A673 (cell line): ENCODE results near the gene RASA3.

Source experiments
- EZH2 ChIP-seq: fragments of 200-600 bp; sonication (generic); IDR thresholded peaks from 2 replicates; pipeline ENCODE4 v1.6.1; 2017; ENCODE audit warnings: borderline replicate concordance, low read depth, mild to moderate bottlenecking, mixed read lengths, antibody characterized with exemption, low read length; ENCODE audit not compliant: poor library complexity, severe bottlenecking
- TF ChIP-seq, protein P1 (sequence below): fragments of 300-800, 200-600 bp; sonication (generic); conservative IDR thresholded peaks from 2 replicates; pipeline ENCODE4 v1.5.1; 2017; ENCODE audit warnings: low read depth, mild to moderate bottlenecking, antibody characterized with exemption, low read length, moderate library complexity, mixed read lengths

DNA sequence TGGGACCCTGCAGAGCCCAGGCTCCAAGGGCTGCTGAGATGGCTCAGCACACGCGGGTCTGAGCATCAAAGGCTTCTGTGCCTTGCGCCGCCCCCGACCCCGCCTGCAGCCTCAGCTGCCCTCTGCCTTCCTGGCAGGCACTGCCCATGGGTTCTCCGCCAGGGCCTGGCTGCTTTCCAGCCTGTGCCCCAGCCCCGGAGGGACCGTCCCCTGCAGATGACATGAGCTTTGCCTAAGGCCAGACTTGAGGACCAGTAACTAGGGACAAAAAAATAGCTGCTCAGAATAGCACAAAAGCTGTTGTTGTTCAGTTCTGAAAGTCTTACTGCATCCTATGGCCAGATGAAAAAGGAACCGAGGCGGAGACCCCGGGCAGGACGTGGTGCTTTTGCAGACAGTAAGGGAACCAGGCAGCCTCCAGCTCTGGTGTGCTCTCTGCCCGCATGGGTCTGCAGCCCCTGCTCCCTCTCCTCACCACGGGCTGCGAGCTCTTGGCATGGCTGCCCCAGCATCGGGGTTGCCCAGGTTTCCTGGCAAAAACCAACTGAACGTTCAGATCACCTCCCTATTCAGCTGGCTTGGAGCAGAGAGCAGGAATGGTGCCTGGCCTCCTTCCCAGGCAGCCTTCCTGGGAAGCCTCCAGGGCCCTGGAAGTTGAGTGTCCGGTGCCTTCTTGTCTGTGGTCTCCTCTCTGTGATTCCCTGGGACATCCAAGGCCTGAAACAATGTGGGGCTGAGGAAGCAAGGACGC, 34.1 kb upstream of the RASA3 start:
- TF ChIP-seq, protein P1, sequence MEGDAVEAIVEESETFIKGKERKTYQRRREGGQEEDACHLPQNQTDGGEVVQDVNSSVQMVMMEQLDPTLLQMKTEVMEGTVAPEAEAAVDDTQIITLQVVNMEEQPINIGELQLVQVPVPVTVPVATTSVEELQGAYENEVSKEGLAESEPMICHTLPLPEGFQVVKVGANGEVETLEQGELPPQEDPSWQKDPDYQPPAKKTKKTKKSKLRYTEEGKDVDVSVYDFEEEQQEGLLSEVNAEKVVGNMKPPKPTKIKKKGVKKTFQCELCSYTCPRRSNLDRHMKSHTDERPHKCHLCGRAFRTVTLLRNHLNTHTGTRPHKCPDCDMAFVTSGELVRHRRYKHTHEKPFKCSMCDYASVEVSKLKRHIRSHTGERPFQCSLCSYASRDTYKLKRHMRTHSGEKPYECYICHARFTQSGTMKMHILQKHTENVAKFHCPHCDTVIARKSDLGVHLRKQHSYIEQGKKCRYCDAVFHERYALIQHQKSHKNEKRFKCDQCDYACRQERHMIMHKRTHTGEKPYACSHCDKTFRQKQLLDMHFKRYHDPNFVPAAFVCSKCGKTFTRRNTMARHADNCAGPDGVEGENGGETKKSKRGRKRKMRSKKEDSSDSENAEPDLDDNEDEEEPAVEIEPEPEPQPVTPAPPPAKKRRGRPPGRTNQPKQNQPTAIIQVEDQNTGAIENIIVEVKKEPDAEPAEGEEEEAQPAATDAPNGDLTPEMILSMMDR, result no peak
- no peak for TF ChIP-seq EZH2
